GM20000 (cell line): ENCODE measurements around the gene FMNL2.

ENCODE experiments used
- DNase-seq: peaks from one replicate; pipeline ENCODE4 v3.0.0; 2012; ENCODE audit warnings: low spot score
- TF ChIP-seq, protein P1 (sequence below): IDR thresholded peaks from 2 replicates; pipeline ENCODE4 v1.5.1; 2012; ENCODE audit warnings: mild to moderate bottlenecking, control low read depth; ENCODE audit errors: extremely low read depth, missing control alignments

The FMNL2 gene

GRCh38 chr2:152450176-152450575 lies 115.2 kb downstream of the FMNL2 start:
- DNase-seq = no peak

GRCh38 chr2:152452256-152452973 lies 117.4 kb downstream of the FMNL2 start:
- DNase-seq = no peak

More at GRCh38 chr2:152450176-152450575, 115.2 kb downstream of the FMNL2 start:
- TF ChIP-seq, protein P1, sequence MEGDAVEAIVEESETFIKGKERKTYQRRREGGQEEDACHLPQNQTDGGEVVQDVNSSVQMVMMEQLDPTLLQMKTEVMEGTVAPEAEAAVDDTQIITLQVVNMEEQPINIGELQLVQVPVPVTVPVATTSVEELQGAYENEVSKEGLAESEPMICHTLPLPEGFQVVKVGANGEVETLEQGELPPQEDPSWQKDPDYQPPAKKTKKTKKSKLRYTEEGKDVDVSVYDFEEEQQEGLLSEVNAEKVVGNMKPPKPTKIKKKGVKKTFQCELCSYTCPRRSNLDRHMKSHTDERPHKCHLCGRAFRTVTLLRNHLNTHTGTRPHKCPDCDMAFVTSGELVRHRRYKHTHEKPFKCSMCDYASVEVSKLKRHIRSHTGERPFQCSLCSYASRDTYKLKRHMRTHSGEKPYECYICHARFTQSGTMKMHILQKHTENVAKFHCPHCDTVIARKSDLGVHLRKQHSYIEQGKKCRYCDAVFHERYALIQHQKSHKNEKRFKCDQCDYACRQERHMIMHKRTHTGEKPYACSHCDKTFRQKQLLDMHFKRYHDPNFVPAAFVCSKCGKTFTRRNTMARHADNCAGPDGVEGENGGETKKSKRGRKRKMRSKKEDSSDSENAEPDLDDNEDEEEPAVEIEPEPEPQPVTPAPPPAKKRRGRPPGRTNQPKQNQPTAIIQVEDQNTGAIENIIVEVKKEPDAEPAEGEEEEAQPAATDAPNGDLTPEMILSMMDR = no peak

GRCh38 chr2:152453129-152453911 lies 118.3 kb downstream of the FMNL2 start:
- TF ChIP-seq, protein P1 = no peak
- DNase-seq = no peak

More at GRCh38 chr2:152452256-152452973, 117.4 kb downstream of the FMNL2 start:
- TF ChIP-seq, protein P1 = no peak

DNA sequence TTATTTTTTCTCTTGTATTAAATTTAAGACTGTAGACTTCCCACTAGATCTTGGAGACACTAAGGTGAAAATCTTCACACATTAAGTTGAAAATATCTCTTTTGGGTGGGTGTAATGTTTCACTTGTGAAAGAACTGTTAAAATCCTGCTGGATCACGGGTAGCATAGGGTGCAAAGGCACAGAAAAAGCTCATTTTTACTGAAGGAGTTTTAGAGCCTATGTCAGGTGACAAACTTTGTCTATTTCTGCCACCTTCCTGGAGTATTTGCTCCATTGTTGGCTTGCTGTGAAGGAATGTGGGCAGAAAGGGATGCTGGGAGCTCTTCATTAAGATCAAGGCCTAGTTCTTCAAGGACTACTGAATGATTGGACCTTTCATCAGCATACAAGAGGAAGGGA lies 119.4 kb downstream of the FMNL2 start:
- TF ChIP-seq, protein P1 = no peak
- no peak for DNase-seq

- no peak for DNase-seq
- TF ChIP-seq, protein P1 = no peak
Observed at GRCh38 chr2:152454960-152455359, 120.0 kb downstream of the FMNL2 start.

DNA sequence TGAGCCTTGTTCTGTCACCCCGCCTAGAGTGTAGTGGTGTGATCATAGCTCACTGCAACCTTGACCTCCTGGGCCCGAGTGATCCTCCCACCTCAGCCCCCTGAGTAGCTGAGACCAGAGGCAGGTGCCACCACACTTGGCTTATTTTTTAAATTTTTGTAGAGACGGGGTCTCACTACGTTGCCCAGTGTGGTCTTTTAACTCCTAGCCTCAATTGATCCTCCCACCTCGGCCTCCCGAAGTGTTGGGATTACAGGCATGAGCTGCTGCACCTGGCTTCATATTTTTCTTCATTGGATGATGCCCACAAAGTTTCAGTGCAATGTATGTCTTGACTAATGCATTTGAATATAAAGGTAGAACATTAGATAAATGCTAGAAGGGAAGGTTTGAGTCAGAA lies 120.8 kb downstream of the FMNL2 start:
- TF ChIP-seq, protein P1 = no peak
- DNase-seq = no peak

DNA sequence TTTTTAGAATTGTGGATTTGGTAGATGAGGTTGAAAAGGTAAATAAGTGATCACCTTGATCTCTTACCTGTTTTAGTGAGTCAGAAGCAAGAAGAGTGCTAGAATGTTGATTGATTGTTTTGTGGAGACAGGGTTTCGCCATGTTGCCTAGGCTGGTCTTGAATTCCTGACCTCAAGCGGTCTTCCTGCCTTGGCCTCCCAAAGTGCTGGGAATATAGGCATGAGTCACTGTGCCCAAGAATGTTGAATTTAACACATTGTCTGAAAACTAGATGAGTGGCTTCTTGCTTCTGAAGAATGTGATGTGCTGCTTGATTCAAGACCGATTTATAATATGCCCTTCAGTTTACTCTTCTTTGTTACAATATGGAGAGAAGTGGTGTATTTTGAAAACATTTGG lies 121.3 kb downstream of the FMNL2 start:
- no peak for DNase-seq
- TF ChIP-seq, protein P1 = no peak
